ENCODE results near the gene NRIP2. TPM values are rescaled to one million over a fixed set of nuclear protein-coding genes. Genes with fewer than 3 reads are reported as not detected.

NRIP2 gene
- total RNA-seq, 1 experiment from 2014 or later = 0.15 TPM

DNA sequence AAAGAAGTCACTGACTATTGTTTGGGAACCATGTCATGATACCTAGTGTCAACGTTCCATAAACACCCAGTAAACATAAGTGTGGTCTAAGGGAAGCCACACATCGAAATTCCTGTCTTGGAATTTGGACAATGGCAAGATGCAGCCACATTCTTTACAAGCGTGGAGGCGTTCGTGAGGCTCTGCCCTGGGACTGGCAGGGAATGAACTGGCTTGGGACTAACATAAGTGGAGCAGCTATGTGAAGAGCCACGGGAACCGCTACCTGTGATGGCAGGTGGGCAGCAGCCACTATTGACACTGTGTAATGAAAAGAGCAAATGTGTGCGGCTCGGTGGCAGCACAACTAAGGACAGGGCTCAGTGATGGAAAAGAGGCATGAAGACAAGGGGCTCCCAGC is 10.0 kb upstream of the NRIP2 start:
- no peaks in the 10 kb centered on the region for H3K4me1 ChIP-seq (ENCODE audit: insufficient read depth, low read length)
- no peak overlapping the region for H2BK20ac ChIP-seq (ENCODE audit: low read depth, low read length, poor library complexity, severe bottlenecking)
- H3K14ac ChIP-seq (ENCODE audit: insufficient read depth, low read length) = peak overlapping the region; percentile 63; the same call in 1 of the 2 replicates
- peak overlapping the region in 2 of 3 experiments; percentile 9 to 13; a peak in 2 of 7 replicates for H3K27ac Mint-ChIP-seq
- no peak overlapping the region for H2BK5ac ChIP-seq (ENCODE audit: insufficient read length, low read length)
- no peak overlapping the region for H3T11ph ChIP-seq (ENCODE audit: low read length)
- H3K56ac ChIP-seq (ENCODE audit: insufficient read length, low read depth, low read length) = no peak overlapping the region
- H3K4me1 Mint-ChIP-seq = peaks cover 25 to 31% of the 10 kb centered on the region in 2 experiments
- WGBS (ENCODE audit: extremely low coverage, insufficient read length, low lambda C conversion rate) = no CpG with 5 or more reads among the region's 9 CpGs
- H3K79me2 ChIP-seq (ENCODE audit: insufficient read depth, low read length) = no peaks in the 10 kb centered on the region
- no peaks in the 10 kb centered on the region for H3K9me3 Mint-ChIP-seq
- no peak overlapping the region for H3K4ac ChIP-seq (ENCODE audit: low read depth, low read length)
- H2BK15ac ChIP-seq (ENCODE audit: low read depth, low read length) = no peak overlapping the region
- H3K18ac ChIP-seq (ENCODE audit: insufficient read length, low read depth, low read length) = no peak overlapping the region
- H3K23ac ChIP-seq (ENCODE audit: insufficient read length, low read depth, low read length) = no peak overlapping the region
- peak overlapping the region in 1 of 2 experiments; percentile 47; a peak in 1 of 5 replicates for H3K4me3 Mint-ChIP-seq
- H2BK12ac ChIP-seq (ENCODE audit: insufficient read length, low read depth, low read length) = no peak overlapping the region
- DNase-seq = no peak
- no peak overlapping the region for H4K8ac ChIP-seq (replicated peaks; ENCODE audit: insufficient read length, low read depth, low read length)
- peaks cover 1 to 7% (median 5%) of the 10 kb centered on the region in 3 experiments; a peak in 3 of 7 replicates for H3K36me3 Mint-ChIP-seq (ENCODE audit: insufficient read depth in 1 of 3, low read depth in 3 of 3)
- no peak overlapping the region for H3K27ac ChIP-seq (ENCODE audit: insufficient read length, low read depth, low read length)
- H3K4me2 ChIP-seq (ENCODE audit: insufficient read depth, insufficient read length, low read length) = no peak overlapping the region
- no peak for TF ChIP-seq CTCF (conservative IDR thresholded peaks at IDR 0.05)
- peaks cover 1% of the 10 kb centered on the region; the same call in 1 of the 2 replicates for H3K27me3 Mint-ChIP-seq (ENCODE audit: low read depth)
- H2AK5ac ChIP-seq (ENCODE audit: insufficient read length, low read length) = no peak overlapping the region
- H3K9ac ChIP-seq (ENCODE audit: extremely low read depth, insufficient read length, low read length) = no peak overlapping the region
- H4K91ac ChIP-seq (ENCODE audit: insufficient read length, low read depth, low read length) = no peak overlapping the region
- no peaks in the 10 kb centered on the region for H3K79me1 ChIP-seq (ENCODE audit: insufficient read depth, low read depth, low read length, poor library complexity, severe bottlenecking)
- H4K5ac ChIP-seq (ENCODE audit: insufficient read length, low read depth, low read length) = no peak overlapping the region
- H3K27me3 ChIP-seq (ENCODE audit: insufficient read depth, low read length) = no peaks in the 10 kb centered on the region
- H4K20me1 ChIP-seq (ENCODE audit: control insufficient read depth, insufficient read depth, insufficient read length) = no peaks in the 10 kb centered on the region
- H3K9me3 ChIP-seq (ENCODE audit: control insufficient read depth, low read depth, low read length) = no peaks in the 10 kb centered on the region
- no peak overlapping the region for H2BK120ac ChIP-seq (ENCODE audit: low read depth, low read length, poor library complexity, severe bottlenecking)
- H3K23me2 ChIP-seq (ENCODE audit: insufficient read length, low read depth, low read length, poor library complexity, severe bottlenecking) = no peaks in the 10 kb centered on the region
- no peak overlapping the region for H2AFZ ChIP-seq (ENCODE audit: low read length)

All from H9 (cell line).